8988T (cell line): ENCODE measurements around the gene SPAG5.
"Not testable (repeated sequence)": the region's sequence is repeated elsewhere in the genome, so short reads cannot be mapped to it uniquely, and the experiment has no call there.

Experiments
- DNase-seq: peaks from one replicate; pipeline ENCODE4 v3.0.0; 2011

SPAG5 gene

GRCh38 chr17:28599311-28600184, 723 bp upstream of the SPAG5 start:
- DNase-seq, result peak; percentile 62

- no peak for DNase-seq
Observed at GRCh38 chr17:28598389-28598788, 436 bp downstream of the SPAG5 start.

GRCh38 chr17:28597606-28598383, 1.0 kb downstream of the SPAG5 start:
- DNase-seq, result no peak

- DNase-seq, result no peak
Observed at GRCh38 chr17:28592260-28592659, 6.6 kb downstream of the SPAG5 start.

- DNase-seq, result no peak
Observed at GRCh38 chr17:28585851-28586250, 13.0 kb downstream of the SPAG5 start.

- no peak for DNase-seq
Observed at GRCh38 chr17:28584434-28584833, 14.4 kb downstream of the SPAG5 start.

- DNase-seq, result no peak
Observed at GRCh38 chr17:28582513-28582912, 16.3 kb downstream of the SPAG5 start.

- no peak for DNase-seq
Observed at GRCh38 chr17:28580959-28581358, 17.9 kb downstream of the SPAG5 start.

GRCh38 chr17:28579526-28579925, 19.3 kb downstream of the SPAG5 start:
- no peak for DNase-seq

- DNase-seq, result no peak
Observed at GRCh38 chr17:28578246-28579195, 20.3 kb downstream of the SPAG5 start.

- no peak for DNase-seq
Observed at GRCh38 chr17:28577466-28577824, 21.4 kb downstream of the SPAG5 start.

- DNase-seq, result peak; percentile 99
Observed at GRCh38 chr17:28576758-28577465, 21.9 kb downstream of the SPAG5 start, which contains the start of gene ALDOC. Gene ALDOC (minus strand): TSS chr17:28576895. CDS start chr17:28575532, 1,363 bp downstream.

GRCh38 chr17:28576016-28576415, 22.8 kb downstream of the SPAG5 start:
- DNase-seq, result not testable (repeated sequence)

GRCh38 chr17:28575126-28575795, 23.6 kb downstream of the SPAG5 start:
- DNase-seq, result peak; percentile 41

GRCh38 chr17:28574526-28574925, 24.3 kb downstream of the SPAG5 start:
- no peak for DNase-seq

- no peak for DNase-seq
Observed at GRCh38 chr17:28573966-28574480, 24.8 kb downstream of the SPAG5 start.

GRCh38 chr17:28573521-28573920, 25.3 kb downstream of the SPAG5 start:
- no peak for DNase-seq

GRCh38 chr17:28573040-28573380, 25.8 kb downstream of the SPAG5 start:
- no peak for DNase-seq

GRCh38 chr17:28572259-28573039, 26.4 kb downstream of the SPAG5 start:
- DNase-seq, result no peak

- peak; percentile 99 for DNase-seq
Observed at GRCh38 chr17:28571361-28572122, 27.3 kb downstream of the SPAG5 start, which contains the start of gene PIGS. Gene PIGS (minus strand): TSS chr17:28571524. CDS start chr17:28571496, 28 bp downstream.
